NK-92 (cell line): Measurements from ENCODE around the gene PROKR1.

Experiments
- DNase-seq: peaks from one replicate; lab custom pipeline; 2025; ENCODE audit not compliant: unreplicated experiment; lab: John Stamatoyannopoulos, UW

Gene PROKR1

GRCh38 chr2:68695971-68696370 lies 52.6 kb downstream of the PROKR1 start:
- DNase-seq: no peak

DNA sequence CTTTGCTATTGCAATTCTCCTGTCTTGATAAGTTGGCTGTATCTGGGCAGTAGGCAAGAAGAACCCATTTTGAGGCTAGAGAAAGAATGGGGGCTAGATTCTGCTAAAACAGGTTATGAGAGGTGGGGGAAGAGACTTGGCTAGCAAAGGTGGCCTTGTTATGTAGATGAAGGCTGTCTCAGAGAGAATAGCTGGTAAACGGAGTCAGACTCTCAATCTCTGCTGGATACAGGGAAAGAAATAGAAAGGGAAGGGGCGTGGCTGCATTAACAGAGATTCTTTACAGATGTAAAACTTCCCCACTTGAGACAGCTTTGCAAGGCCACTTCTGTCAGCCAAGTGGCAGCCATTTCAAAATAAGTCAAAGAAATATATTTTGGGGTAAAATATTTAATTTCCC lies 53.2 kb downstream of the PROKR1 start:
- DNase-seq: no peak

- no peak for DNase-seq
Observed at GRCh38 chr2:68698567-68699377, 55.4 kb downstream of the PROKR1 start.

- DNase-seq: no peak
Observed at GRCh38 chr2:68700560-68700959, 57.2 kb downstream of the PROKR1 start.

GRCh38 chr2:68706637-68707036 lies 63.3 kb downstream of the PROKR1 start:
- DNase-seq: no peak
